HEK293 (cell line): ENCODE data around the gene OR1M1.

ENCODE experiments used
- CTCF ChIA-PET: fragments of 350-600 bp; formaldehyde crosslinking; extraction: SDS; loops from one replicate; lab custom pipeline; 2021; ENCODE audit warnings: antibody characterized with exemption; lab: Yijun Ruan, JAX
- POLR2A ChIA-PET: fragments of 300-600 bp; formaldehyde crosslinking; extraction: SDS; loops from one replicate; lab custom pipeline; 2020; ENCODE audit warnings: antibody characterized with exemption, inconsistent platforms; lab: Yijun Ruan, JAX
- H3K27ac ChIP-seq: fragments of 200-500 bp; sonication (Bioruptor generic); 2 replicates; pipeline ENCODE4 v1.5.1; 2014; ENCODE audit warnings: low read depth, low read length, control low read depth, inconsistent platforms; ENCODE audit errors: extremely low read depth
- H3K36me3 ChIP-seq, 2 experiments: fragments of 200-500 bp in 1 of 2; sonication (Bioruptor generic) in 1 of 2; 1 replicate in 1 of 2; 2 replicates in 1 of 2; pipeline ENCODE4 v1.5.1; 2014 to 2017; ENCODE audit warnings: inconsistent platforms in 2 of 2, low read length in 2 of 2; ENCODE audit not compliant: control insufficient read depth in 2 of 2, insufficient read depth in 1 of 2
- H3K4me1 ChIP-seq: fragments of 200-500 bp; sonication (Bioruptor generic); 2 replicates; pipeline ENCODE4 v1.5.1; 2014; ENCODE audit warnings: mild to moderate bottlenecking, low read length, inconsistent platforms; ENCODE audit not compliant: control insufficient read depth, insufficient read depth
- H3K4me3 ChIP-seq: 2 replicates; pipeline ENCODE4 v1.5.1; 2011; ENCODE audit warnings: low read depth, mild to moderate bottlenecking, control low read depth, low read length, moderate library complexity
- H3K9me3 ChIP-seq: fragments of 200-500 bp; sonication (Bioruptor generic); 2 replicates; pipeline ENCODE4 v1.5.1; 2014; ENCODE audit warnings: low read depth, low read length, inconsistent platforms; ENCODE audit not compliant: control insufficient read depth, insufficient read depth
- KLF9 ChIP-seq: fragments of 450-650 bp; formaldehyde crosslinking; IDR thresholded peaks from 2 replicates; pipeline ENCODE4 v1.5.1; 2016; ENCODE audit warnings: missing biosample characterization, missing genetic modification characterization, low read depth
- OSR2 ChIP-seq: fragments of 450-650 bp; formaldehyde crosslinking; IDR thresholded peaks from 2 replicates; pipeline ENCODE4 v1.5.1; 2016; ENCODE audit warnings: missing biosample characterization, missing genetic modification characterization
- SP2 ChIP-seq: fragments of 450-650 bp; formaldehyde crosslinking; IDR thresholded peaks from 2 replicates; pipeline ENCODE4 v1.5.1; 2016; ENCODE audit warnings: missing biosample characterization, missing genetic modification characterization
- SP7 ChIP-seq: fragments of 450-650 bp; formaldehyde crosslinking; IDR thresholded peaks from 2 replicates; pipeline ENCODE4 v1.5.1; 2016; ENCODE audit warnings: missing biosample characterization, missing genetic modification characterization
- TRIM28 ChIP-seq: IDR thresholded peaks from 2 replicates; pipeline ENCODE4 v1.6.1; 2011; ENCODE audit warnings: low read length, control low read depth, borderline replicate concordance
- ZNF133 ChIP-seq: fragments of 450-650 bp; formaldehyde crosslinking; IDR thresholded peaks from 2 replicates; pipeline ENCODE4 v1.5.1; 2016; ENCODE audit warnings: missing biosample characterization, missing genetic modification characterization
- ZNF138 ChIP-seq: fragments of 450-650 bp; formaldehyde crosslinking; IDR thresholded peaks from 2 replicates; pipeline ENCODE4 v1.5.1; 2016; ENCODE audit warnings: missing biosample characterization, missing genetic modification characterization, borderline replicate concordance
- ZNF211 ChIP-seq: fragments of 450-650 bp; formaldehyde crosslinking; IDR thresholded peaks from 2 replicates; pipeline ENCODE4 v1.5.1; 2016; ENCODE audit warnings: low read depth, missing biosample characterization, missing genetic modification characterization
- ZNF223 ChIP-seq: fragments of 450-650 bp; formaldehyde crosslinking; IDR thresholded peaks from 2 replicates; pipeline ENCODE4 v1.5.1; 2016; ENCODE audit warnings: missing biosample characterization, missing genetic modification characterization
- ZNF26 ChIP-seq: fragments of 450-650 bp; formaldehyde crosslinking; IDR thresholded peaks from 2 replicates; pipeline ENCODE4 v1.5.1; 2016; ENCODE audit warnings: missing biosample characterization, missing genetic modification characterization
- ZNF266 ChIP-seq: fragments of 450-650 bp; formaldehyde crosslinking; IDR thresholded peaks from 2 replicates; pipeline ENCODE4 v1.5.1; 2016; ENCODE audit warnings: missing biosample characterization, missing genetic modification characterization, low read depth
- ZNF350 ChIP-seq: fragments of 450-650 bp; formaldehyde crosslinking; IDR thresholded peaks from 2 replicates; pipeline ENCODE4 v1.5.0; 2017; ENCODE audit warnings: missing biosample characterization, mild to moderate bottlenecking, missing genetic modification characterization
- ZNF426 ChIP-seq: fragments of 450-650 bp; formaldehyde crosslinking; IDR thresholded peaks from 2 replicates; pipeline ENCODE4 v1.5.1; 2017; ENCODE audit warnings: missing biosample characterization, missing genetic modification characterization, mild to moderate bottlenecking, inconsistent platforms, moderate library complexity
- ZNF561 ChIP-seq: fragments of 450-650 bp; IDR thresholded peaks from 2 replicates; pipeline ENCODE4 v1.5.1; 2018; ENCODE audit warnings: missing biosample characterization, missing genetic modification characterization, borderline replicate concordance
- ZNF704 ChIP-seq: fragments of 450-650 bp; formaldehyde crosslinking; IDR thresholded peaks from 2 replicates; pipeline ENCODE4 v1.5.1; 2016; ENCODE audit warnings: missing biosample characterization, missing genetic modification characterization
- ZNF76 ChIP-seq: fragments of 450-650 bp; formaldehyde crosslinking; IDR thresholded peaks from 2 replicates; pipeline ENCODE4; 2016; ENCODE audit warnings: low read depth, missing biosample characterization, missing genetic modification characterization, borderline replicate concordance
- ZNF776 ChIP-seq: fragments of 450-650 bp; formaldehyde crosslinking; IDR thresholded peaks from 2 replicates; pipeline ENCODE4 v1.5.0; 2017; ENCODE audit warnings: missing biosample characterization, missing genetic modification characterization, borderline replicate concordance
- TF ChIP-seq, protein P1 (sequence below): fragments of 450-650 bp; formaldehyde crosslinking; IDR thresholded peaks from 2 replicates; pipeline ENCODE4 v1.5.1; 2016; ENCODE audit warnings: missing biosample characterization, missing genetic modification characterization, low read depth
- TF ChIP-seq, protein P2 (sequence below): fragments of 450-650 bp; formaldehyde crosslinking; IDR thresholded peaks from 2 replicates; pipeline ENCODE4 v1.5.1; 2016; ENCODE audit warnings: missing biosample characterization, missing genetic modification characterization
- TF ChIP-seq, protein P3 (sequence below): fragments of 450-650 bp; formaldehyde crosslinking; IDR thresholded peaks from 2 replicates; pipeline ENCODE4 v1.5.1; 2016; ENCODE audit warnings: missing biosample characterization, missing genetic modification characterization
- TF ChIP-seq, protein P4 (sequence below): fragments of 450-650 bp; formaldehyde crosslinking; IDR thresholded peaks from 2 replicates; pipeline ENCODE4; 2016; ENCODE audit warnings: missing biosample characterization, missing genetic modification characterization
- TF ChIP-seq, protein P5 (sequence below): fragments of 450-650 bp; formaldehyde crosslinking; optimal IDR thresholded peaks from 2 replicates; pipeline ENCODE3; 2016; ENCODE audit warnings: missing biosample characterization, mild to moderate bottlenecking, missing genetic modification characterization

The OR1M1 gene

GRCh38 chr19:9039728-9040127 lies 47.1 kb upstream of the OR1M1 start (continued):
- TF ChIP-seq, protein P1, sequence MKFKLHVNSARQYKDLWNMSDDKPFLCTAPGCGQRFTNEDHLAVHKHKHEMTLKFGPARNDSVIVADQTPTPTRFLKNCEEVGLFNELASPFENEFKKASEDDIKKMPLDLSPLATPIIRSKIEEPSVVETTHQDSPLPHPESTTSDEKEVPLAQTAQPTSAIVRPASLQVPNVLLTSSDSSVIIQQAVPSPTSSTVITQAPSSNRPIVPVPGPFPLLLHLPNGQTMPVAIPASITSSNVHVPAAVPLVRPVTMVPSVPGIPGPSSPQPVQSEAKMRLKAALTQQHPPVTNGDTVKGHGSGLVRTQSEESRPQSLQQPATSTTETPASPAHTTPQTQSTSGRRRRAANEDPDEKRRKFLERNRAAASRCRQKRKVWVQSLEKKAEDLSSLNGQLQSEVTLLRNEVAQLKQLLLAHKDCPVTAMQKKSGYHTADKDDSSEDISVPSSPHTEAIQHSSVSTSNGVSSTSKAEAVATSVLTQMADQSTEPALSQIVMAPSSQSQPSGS (tag by site-specific recombination): no peak
- TF ChIP-seq ZNF350 (tag by site-specific recombination) (no peak), ZNF138 (no peak)

- ChIA-PET POLR2A (no interaction called here), CTCF (no interaction called here)
- Histone ChIP-seq H3K9me3 (no peaks in the 10 kb centered on the region), H3K4me3 (no peak overlapping the region), H3K27ac (no peak overlapping the region), H3K4me1 (no peaks in the 10 kb centered on the region), H3K36me3 (no peaks in the 10 kb centered on the region)
- TF ChIP-seq, protein P2, sequence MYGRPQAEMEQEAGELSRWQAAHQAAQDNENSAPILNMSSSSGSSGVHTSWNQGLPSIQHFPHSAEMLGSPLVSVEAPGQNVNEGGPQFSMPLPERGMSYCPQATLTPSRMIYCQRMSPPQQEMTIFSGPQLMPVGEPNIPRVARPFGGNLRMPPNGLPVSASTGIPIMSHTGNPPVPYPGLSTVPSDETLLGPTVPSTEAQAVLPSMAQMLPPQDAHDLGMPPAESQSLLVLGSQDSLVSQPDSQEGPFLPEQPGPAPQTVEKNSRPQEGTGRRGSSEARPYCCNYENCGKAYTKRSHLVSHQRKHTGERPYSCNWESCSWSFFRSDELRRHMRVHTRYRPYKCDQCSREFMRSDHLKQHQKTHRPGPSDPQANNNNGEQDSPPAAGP (tag by site-specific recombination): no peak
- TF ChIP-seq ZNF211 (tag by site-specific recombination): no peak
These were observed 46.7 kb upstream of the OR1M1 start for GRCh38 chr19:9040131-9040530.

GRCh38 chr19:9041023-9041422 lies 45.8 kb upstream of the OR1M1 start:
- POLR2A ChIA-PET: no interaction called here
- H3K4me1 ChIP-seq: no peaks in the 10 kb centered on the region
- no peaks in the 10 kb centered on the region for H3K36me3 ChIP-seq
- H3K9me3 ChIP-seq: no peaks in the 10 kb centered on the region
- CTCF ChIA-PET: no interaction called here
- no peak overlapping the region for H3K27ac ChIP-seq
- TF ChIP-seq ZNF426 (tag by site-specific recombination) (no peak), SP7 (tag by site-specific recombination) (no peak), ZNF704 (no peak)
- TF ChIP-seq, all 188 proteins: peak for 0
- H3K4me3 ChIP-seq: no peak overlapping the region

GRCh38 chr19:9043524-9043923 lies 43.3 kb upstream of the OR1M1 start:
- H3K4me3 ChIP-seq: no peak overlapping the region
- ChIA-PET CTCF (no interaction called here), POLR2A (no interaction called here)
- H3K27ac ChIP-seq: no peak overlapping the region
- no peaks in the 10 kb centered on the region for H3K36me3 ChIP-seq
- no peaks in the 10 kb centered on the region for H3K9me3 ChIP-seq
- no peaks in the 10 kb centered on the region for H3K4me1 ChIP-seq
- TF ChIP-seq ZNF266 (tag by site-specific recombination) (no peak), SP2 (tag by site-specific recombination) (no peak), ZNF26 (tag by site-specific recombination) (no peak), ZNF561 (no peak), ZNF133 (tag by site-specific recombination) (no peak), ZNF776 (no peak), ZNF76 (no peak), TRIM28 (no peak), ZNF223 (no peak), KLF9 (tag by site-specific recombination) (no peak), OSR2 (no peak)
- TF ChIP-seq, protein P3, sequence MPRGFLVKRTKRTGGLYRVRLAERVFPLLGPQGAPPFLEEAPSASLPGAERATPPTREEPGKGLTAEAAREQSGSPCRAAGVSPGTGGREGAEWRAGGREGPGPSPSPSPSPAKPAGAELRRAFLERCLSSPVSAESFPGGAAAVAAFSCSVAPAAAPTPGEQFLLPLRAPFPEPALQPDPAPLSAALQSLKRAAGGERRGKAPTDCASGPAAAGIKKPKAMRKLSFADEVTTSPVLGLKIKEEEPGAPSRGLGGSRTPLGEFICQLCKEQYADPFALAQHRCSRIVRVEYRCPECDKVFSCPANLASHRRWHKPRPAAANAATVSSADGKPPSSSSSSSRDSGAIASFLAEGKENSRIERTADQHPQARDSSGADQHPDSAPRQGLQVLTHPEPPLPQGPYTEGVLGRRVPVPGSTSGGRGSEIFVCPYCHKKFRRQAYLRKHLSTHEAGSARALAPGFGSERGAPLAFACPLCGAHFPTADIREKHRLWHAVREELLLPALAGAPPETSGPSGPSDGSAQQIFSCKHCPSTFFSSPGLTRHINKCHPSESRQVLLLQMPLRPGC (tag by site-specific recombination): no peak
- TF ChIP-seq, protein P4, sequence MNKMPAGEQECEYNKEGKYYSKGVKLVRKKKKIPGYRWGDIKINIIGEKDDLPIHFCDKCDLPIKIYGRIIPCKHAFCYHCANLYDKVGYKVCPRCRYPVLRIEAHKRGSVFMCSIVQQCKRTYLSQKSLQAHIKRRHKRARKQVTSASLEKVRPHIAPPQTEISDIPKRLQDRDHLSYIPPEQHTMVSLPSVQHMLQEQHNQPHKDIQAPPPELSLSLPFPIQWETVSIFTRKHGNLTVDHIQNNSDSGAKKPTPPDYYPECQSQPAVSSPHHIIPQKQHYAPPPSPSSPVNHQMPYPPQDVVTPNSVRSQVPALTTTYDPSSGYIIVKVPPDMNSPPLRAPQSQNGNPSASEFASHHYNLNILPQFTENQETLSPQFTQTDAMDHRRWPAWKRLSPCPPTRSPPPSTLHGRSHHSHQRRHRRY (tag by site-specific recombination): no peak
- TF ChIP-seq, protein P5, sequence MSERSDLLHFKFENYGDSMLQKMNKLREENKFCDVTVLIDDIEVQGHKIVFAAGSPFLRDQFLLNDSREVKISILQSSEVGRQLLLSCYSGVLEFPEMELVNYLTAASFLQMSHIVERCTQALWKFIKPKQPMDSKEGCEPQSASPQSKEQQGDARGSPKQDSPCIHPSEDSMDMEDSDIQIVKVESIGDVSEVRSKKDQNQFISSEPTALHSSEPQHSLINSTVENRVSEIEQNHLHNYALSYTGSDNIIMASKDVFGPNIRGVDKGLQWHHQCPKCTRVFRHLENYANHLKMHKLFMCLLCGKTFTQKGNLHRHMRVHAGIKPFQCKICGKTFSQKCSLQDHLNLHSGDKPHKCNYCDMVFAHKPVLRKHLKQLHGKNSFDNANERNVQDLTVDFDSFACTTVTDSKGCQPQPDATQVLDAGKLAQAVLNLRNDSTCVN (tag by site-specific recombination): no peak
